MCF 10A (cell line): ENCODE data around the gene PGAP6. TPM values are rescaled to one million over a fixed set of nuclear protein-coding genes. Genes with fewer than 3 reads are reported as not detected.

Source experiments
- BruUV-seq: library from RNA; stranded (reverse); fragments of 400-500 nt; replicated peaks from 2 replicates; lab custom pipeline; 2021; lab: Mats Ljungman, UMichigan
- CTCF ChIA-PET: fragments of 300-600 bp; sonication (Branson Sonifier 250); formaldehyde crosslinking; extraction: SDS; loops from one replicate; lab custom pipeline; 2021; ENCODE audit warnings: antibody characterized with exemption, inconsistent platforms; lab: Yijun Ruan, JAX
- POLR2A ChIA-PET: fragments of 300-600, 350-650 bp; sonication (Branson Sonifier 250); formaldehyde crosslinking; extraction: SDS; loops from one replicate; lab custom pipeline; 2020; ENCODE audit warnings: antibody characterized with exemption, inconsistent platforms; lab: Yijun Ruan, JAX
- DNase-seq: peaks from one replicate; pipeline ENCODE4 v3.0.0-alpha.2; 2018; ENCODE audit not compliant: unreplicated experiment
- H3K27ac Mint-ChIP-seq: one replicate; pipeline ENCODE4 v1.8.0; 2022; ENCODE audit warnings: mild to moderate bottlenecking, low read depth, mixed read lengths; ENCODE audit not compliant: unreplicated experiment
- H3K27me3 Mint-ChIP-seq: one replicate; pipeline ENCODE4 v1.8.0; 2022; ENCODE audit warnings: mixed read lengths; ENCODE audit not compliant: insufficient read depth, unreplicated experiment
- H3K36me3 Mint-ChIP-seq: one replicate; pipeline ENCODE4 v1.8.0; 2022; ENCODE audit warnings: mild to moderate bottlenecking, moderate library complexity, mixed read lengths; ENCODE audit not compliant: insufficient read depth, unreplicated experiment
- H3K4me1 Mint-ChIP-seq: one replicate; pipeline ENCODE4 v1.8.0; 2022; ENCODE audit warnings: mixed read lengths; ENCODE audit not compliant: insufficient read depth, unreplicated experiment
- H3K4me3 Mint-ChIP-seq: one replicate; pipeline ENCODE4 v1.8.0; 2022; ENCODE audit warnings: mild to moderate bottlenecking, moderate library complexity, mixed read lengths; ENCODE audit not compliant: unreplicated experiment
- H3K9me3 Mint-ChIP-seq: one replicate; pipeline ENCODE4 v1.8.0; 2022; ENCODE audit warnings: mixed read lengths; ENCODE audit not compliant: unreplicated experiment
- CTCF ChIP-seq: fragments of 200-600 bp; IDR thresholded peaks from one replicate; pipeline ENCODE4 v1.8.0; 2022; ENCODE audit warnings: antibody characterized with exemption, mild to moderate bottlenecking; ENCODE audit not compliant: unreplicated experiment
- intact Hi-C: fragments of 100-400 bp; cut with micrococcal nuclease; formaldehyde crosslinking; loops from 2 replicates; pipeline ENCODE4 v1.14.1; 2022
- total RNA-seq: library from RNA; stranded (reverse); gene quantifications from 2 replicates; pipeline ENCODE4 v1.2.3, GENCODE V29; 2022

Gene PGAP6
- total RNA-seq, 1 experiment from 2014 or later, result 18.3 TPM

- Mint-ChIP-seq H3K4me3 (peak overlapping the region; percentile 80), H3K9me3 (no peaks in the 10 kb centered on the region), H3K4me1 (peaks cover 7% of the 10 kb centered on the region), H3K27ac (peak overlapping the region; percentile 63), H3K36me3 (peaks cover 15% of the 10 kb centered on the region), H3K27me3 (no peaks in the 10 kb centered on the region)
- CTCF ChIA-PET, result interaction anchor here (0.6 to 1.5 kb wide), 2 partner anchors 96 to 177 kb away, joined by 3 to 5 read pairs; no protein-coding TSS in a partner anchor
- intact Hi-C loops, result no loop called here
- POLR2A ChIA-PET, result interaction anchor here (0.6 to 3.4 kb wide), 5 partner anchors 15 to 126 kb away, joined by 3 to 20 read pairs (median 3); partner anchors contain the start of genes CAPN15, MRPL28 and RAB11FIP3
- DNase-seq, result no peak
- BruUV-seq, result TSS peak; percentile 20
- TF ChIP-seq CTCF, result no peak
Observed at GRCh38 chr16:400061-400591, 18.3 kb upstream of the PGAP6 start.

- Mint-ChIP-seq H3K27ac (no peak overlapping the region), H3K4me3 (peak overlapping the region; percentile 80), H3K36me3 (peaks cover 15% of the 10 kb centered on the region), H3K27me3 (no peaks in the 10 kb centered on the region), H3K4me1 (peaks cover 7% of the 10 kb centered on the region), H3K9me3 (no peaks in the 10 kb centered on the region)
- POLR2A ChIA-PET, result interaction anchor here (1.6 to 3.4 kb wide), 2 partner anchors 25 to 127 kb away, joined by 9 to 20 read pairs; partner anchors contain the start of genes CAPN15 and RAB11FIP3
- no peak for TF ChIP-seq CTCF
- no peak for DNase-seq
- BruUV-seq, result no TSS peak
- CTCF ChIA-PET, result interaction anchor here (0.6 to 0.8 kb wide), 2 partner anchors 27 to 178 kb away, joined by 3 read pairs; no protein-coding TSS in a partner anchor
- intact Hi-C loops, result no loop called here
Observed at GRCh38 chr16:399340-400019, 17.7 kb upstream of the PGAP6 start.

GRCh38 chr16:398561-399339 lies 17.0 kb upstream of the PGAP6 start:
- no peak overlapping the region for H3K27ac Mint-ChIP-seq
- no TSS peak for BruUV-seq
- H3K4me3 Mint-ChIP-seq, result peak overlapping the region; percentile 58
- H3K36me3 Mint-ChIP-seq, result peaks cover 15% of the 10 kb centered on the region
- no peak for TF ChIP-seq CTCF
- no peaks in the 10 kb centered on the region for H3K9me3 Mint-ChIP-seq
- no peaks in the 10 kb centered on the region for H3K27me3 Mint-ChIP-seq
- peaks cover 7% of the 10 kb centered on the region for H3K4me1 Mint-ChIP-seq
- intact Hi-C loops, result no loop called here
- DNase-seq, result no peak
- POLR2A ChIA-PET, result no interaction called here
- CTCF ChIA-PET, result interaction anchor here (0.8 kb wide), 1 partner anchor 28 kb away, joined by 3 read pairs; no protein-coding TSS in a partner anchor
